ENCODE data around the gene CAB39. TPM values are rescaled to one million over a fixed set of nuclear protein-coding genes. Genes with fewer than 3 reads are reported as not detected.

Gene CAB39
- total RNA-seq, 2 donors from 2014 or later: 87.8 to 121 TPM

GRCh38 chr2:230777721-230778120 lies 65.1 kb downstream of the CAB39 start:
- TF ChIP-seq, protein P1, sequence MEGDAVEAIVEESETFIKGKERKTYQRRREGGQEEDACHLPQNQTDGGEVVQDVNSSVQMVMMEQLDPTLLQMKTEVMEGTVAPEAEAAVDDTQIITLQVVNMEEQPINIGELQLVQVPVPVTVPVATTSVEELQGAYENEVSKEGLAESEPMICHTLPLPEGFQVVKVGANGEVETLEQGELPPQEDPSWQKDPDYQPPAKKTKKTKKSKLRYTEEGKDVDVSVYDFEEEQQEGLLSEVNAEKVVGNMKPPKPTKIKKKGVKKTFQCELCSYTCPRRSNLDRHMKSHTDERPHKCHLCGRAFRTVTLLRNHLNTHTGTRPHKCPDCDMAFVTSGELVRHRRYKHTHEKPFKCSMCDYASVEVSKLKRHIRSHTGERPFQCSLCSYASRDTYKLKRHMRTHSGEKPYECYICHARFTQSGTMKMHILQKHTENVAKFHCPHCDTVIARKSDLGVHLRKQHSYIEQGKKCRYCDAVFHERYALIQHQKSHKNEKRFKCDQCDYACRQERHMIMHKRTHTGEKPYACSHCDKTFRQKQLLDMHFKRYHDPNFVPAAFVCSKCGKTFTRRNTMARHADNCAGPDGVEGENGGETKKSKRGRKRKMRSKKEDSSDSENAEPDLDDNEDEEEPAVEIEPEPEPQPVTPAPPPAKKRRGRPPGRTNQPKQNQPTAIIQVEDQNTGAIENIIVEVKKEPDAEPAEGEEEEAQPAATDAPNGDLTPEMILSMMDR (IDR thresholded peaks at IDR 0.05): no peak
- Histone ChIP-seq H3K4me1 (no peaks in the 10 kb centered on the region), H3K27ac (no peak overlapping the region)

DNA sequence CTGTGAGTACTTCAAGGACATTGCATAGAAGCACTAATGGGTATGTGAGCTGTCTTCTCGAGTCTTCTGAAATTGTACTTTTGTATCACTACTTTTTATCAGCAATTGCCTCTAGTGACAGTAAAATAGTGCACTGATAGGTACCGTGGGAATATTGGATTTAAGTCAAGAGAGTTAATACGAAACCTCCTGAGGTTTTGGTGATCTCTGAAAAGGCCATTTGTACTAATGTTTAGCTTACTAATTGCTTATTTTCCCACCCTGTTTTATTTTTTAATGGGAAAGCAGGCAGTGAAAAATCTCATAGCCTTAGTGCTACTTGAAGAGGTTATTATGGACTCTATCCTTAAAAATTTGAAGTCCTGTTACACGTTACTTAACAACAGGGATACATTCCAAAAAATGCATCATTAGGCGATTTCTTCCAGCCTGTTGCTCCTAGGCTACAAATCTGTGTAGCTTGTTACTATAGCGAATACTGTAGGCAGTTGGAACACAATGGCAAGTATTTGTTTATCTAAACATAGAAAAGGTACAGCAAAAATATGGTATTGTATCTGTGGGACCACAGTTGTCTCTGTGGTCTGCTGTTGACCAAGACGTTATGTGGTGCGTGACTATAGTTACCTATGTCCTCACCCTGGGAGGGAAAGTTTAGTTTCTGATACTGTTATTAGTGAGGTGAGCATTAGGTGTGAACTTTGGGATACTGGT lies 65.9 kb downstream of the CAB39 start:
- Histone ChIP-seq H3K4me3 (no peak overlapping the region), H3K36me3 (no peaks in the 10 kb centered on the region), H3K4me1 (no peaks in the 10 kb centered on the region), H3K27me3 (no peaks in the 10 kb centered on the region), H3K27ac (no peak overlapping the region), H3K9ac (ENCODE audit: low read depth in 2 of 2, low read length in 2 of 2) (no peak overlapping the region), H3K9me3 (no peaks in the 10 kb centered on the region)
- DNase-seq: no peak
- intact Hi-C loops (cut with DNase I): no loop called here
- TF ChIP-seq, protein P1 (IDR thresholded peaks at IDR 0.05): no peak

More at GRCh38 chr2:230777721-230778120, 65.1 kb downstream of the CAB39 start:
- no peaks in the 10 kb centered on the region for H3K27me3 ChIP-seq
- intact Hi-C loops (cut with DNase I): no loop called here
- H3K9ac ChIP-seq (ENCODE audit: low read depth in 2 of 2, low read length in 2 of 2): no peak overlapping the region
- no peaks in the 10 kb centered on the region for H3K9me3 ChIP-seq
- DNase-seq: no peak
- no peaks in the 10 kb centered on the region for H3K36me3 ChIP-seq
- H3K4me3 ChIP-seq: no peak overlapping the region

GRCh38 chr2:230779126-230779525 lies 66.5 kb downstream of the CAB39 start:
- Histone ChIP-seq H3K4me3 (no peak overlapping the region), H3K9me3 (no peaks in the 10 kb centered on the region), H3K9ac (ENCODE audit: low read depth in 2 of 2, low read length in 2 of 2) (no peak overlapping the region), H3K27ac (no peak overlapping the region), H3K27me3 (no peaks in the 10 kb centered on the region), H3K36me3 (no peaks in the 10 kb centered on the region), H3K4me1 (no peaks in the 10 kb centered on the region)
- intact Hi-C loops (cut with DNase I): no loop called here
- TF ChIP-seq, protein P1 (IDR thresholded peaks at IDR 0.05): no peak
- DNase-seq: no peak

GRCh38 chr2:230779607-230780006 lies 67.0 kb downstream of the CAB39 start:
- no peak overlapping the region for H3K4me3 ChIP-seq
- no peaks in the 10 kb centered on the region for H3K4me1 ChIP-seq
- no peak for DNase-seq
- no peak overlapping the region for H3K9ac ChIP-seq (ENCODE audit: low read depth in 2 of 2, low read length in 2 of 2)
- TF ChIP-seq, protein P1 (IDR thresholded peaks at IDR 0.05): no peak
- H3K27ac ChIP-seq: no peak overlapping the region
- intact Hi-C loops (cut with DNase I): no loop called here
- no peaks in the 10 kb centered on the region for H3K36me3 ChIP-seq
- H3K27me3 ChIP-seq: no peaks in the 10 kb centered on the region
- H3K9me3 ChIP-seq: no peaks in the 10 kb centered on the region

DNA sequence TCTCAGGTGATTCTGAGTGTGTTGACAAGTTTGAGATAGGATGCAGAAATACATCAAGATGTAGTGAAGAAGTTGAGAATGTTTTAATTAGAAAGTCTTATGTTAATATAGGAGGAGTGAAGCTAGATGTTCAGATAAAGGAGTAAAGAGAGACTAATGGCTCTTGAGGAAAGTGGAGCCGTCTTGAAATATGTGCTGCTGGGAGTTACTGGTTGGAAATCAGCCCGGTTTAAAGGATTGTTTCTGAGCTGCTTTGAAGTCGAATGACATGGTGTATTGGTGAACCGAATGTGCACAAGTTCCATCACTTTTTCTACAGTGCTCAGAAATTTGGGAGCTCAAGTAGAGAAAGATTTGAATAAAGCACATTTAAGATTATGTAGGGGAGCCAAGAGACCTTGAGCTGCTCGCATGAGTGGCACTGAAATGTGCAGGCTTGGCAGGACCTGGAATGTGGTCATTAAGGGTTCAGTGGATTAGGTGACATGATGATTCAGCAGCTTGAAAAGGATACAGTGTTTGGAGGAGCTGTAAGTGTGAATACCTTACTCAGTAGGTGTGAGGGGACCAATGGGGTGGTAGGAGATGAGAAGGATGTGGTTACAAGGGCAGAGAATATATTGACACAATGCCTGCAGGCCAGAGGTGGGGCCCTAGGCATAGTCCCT lies 68.6 kb downstream of the CAB39 start:
- TF ChIP-seq, protein P1 (IDR thresholded peaks at IDR 0.05): no peak
- Histone ChIP-seq H3K36me3 (no peaks in the 10 kb centered on the region), H3K9ac (ENCODE audit: low read depth in 2 of 2, low read length in 2 of 2) (no peak overlapping the region), H3K27ac (no peak overlapping the region), H3K27me3 (no peaks in the 10 kb centered on the region), H3K4me1 (no peaks in the 10 kb centered on the region), H3K9me3 (no peaks in the 10 kb centered on the region), H3K4me3 (no peak overlapping the region)
- intact Hi-C loops (cut with DNase I): no loop called here
- DNase-seq: no peak

Measured in colonic mucosa (tissue), 4 donors.